B cell (primary cell): ENCODE measurements around the gene BCO1. TPM values are rescaled to one million over a fixed set of nuclear protein-coding genes. Genes with fewer than 3 reads are reported as not detected.

ENCODE experiments used
- ATAC-seq: fragments of 200-7000 bp; cut with Tn5 transposase; one replicate; pipeline ENCODE4 v1.10.0; 2021; ENCODE audit warnings: low read depth, mild to moderate bottlenecking, moderate number of reproducible peaks, moderate library complexity
- CTCF ChIA-PET: fragments of 350-600 bp; sonication (Branson Sonifier 250); formaldehyde crosslinking; loops from one replicate; lab custom pipeline; 2021; ENCODE audit warnings: antibody characterized with exemption, inconsistent platforms; lab: Charles Lee
- POLR2A ChIA-PET: fragments of 350-600 bp; sonication (Branson Sonifier 250); formaldehyde crosslinking; loops from one replicate; lab custom pipeline; 2021; ENCODE audit warnings: antibody characterized with exemption; lab: Charles Lee
- DNase-seq: peaks from one replicate; pipeline ENCODE4 v3.0.0; 2013
- H2AFZ ChIP-seq: 2 replicates; pipeline ENCODE4 v1.6.1; 2012; ENCODE audit warnings: mild to moderate bottlenecking, low read depth, low read length; ENCODE audit not compliant: insufficient read depth, poor library complexity, severe bottlenecking
- H3K27ac ChIP-seq, 2 donors: 1 replicate in 1 of 2; 2 replicates in 1 of 2; pipeline ENCODE4 v1.5.1; 2012 to 2013; ENCODE audit warnings: low read length in 2 of 2, mild to moderate bottlenecking in 2 of 2, moderate library complexity in 1 of 2
- H3K27me3 ChIP-seq, 4 experiments: fragments of 200-600 bp in 1 of 4; sonication (generic) in 1 of 4; replicated peaks in 1 of 4; 1 replicate in 2 of 4; 2 replicates in 2 of 4; pipeline versions ENCODE4 v1.6.1 to v1.7.0; 2013 to 2016; ENCODE audit warnings: low read length in 3 of 4, mild to moderate bottlenecking in 2 of 4, mixed read lengths in 1 of 4, moderate library complexity in 1 of 4; ENCODE audit not compliant: insufficient read depth in 4 of 4, control insufficient read depth in 3 of 4; ENCODE audit errors: control extremely low read depth in 1 of 4
- H3K36me3 ChIP-seq, 2 experiments: replicated peaks in 1 of 2; 1 replicate in 1 of 2; 2 replicates in 1 of 2; pipeline versions ENCODE4 v1.6.1 to v1.7.1; 2013; ENCODE audit warnings: low read length in 1 of 2; ENCODE audit not compliant: insufficient read depth in 2 of 2, control insufficient read depth in 1 of 2; ENCODE audit errors: control extremely low read depth in 1 of 2, extremely low read depth in 1 of 2
- H3K4me1 ChIP-seq, 2 donors: fragments of 200-600 bp in 1 of 2; sonication (generic) in 1 of 2; 1 replicate in 1 of 2; 2 replicates in 1 of 2; pipeline versions ENCODE4 v1.5.1 to v1.6.1; 2013 to 2017; ENCODE audit warnings: low read length in 2 of 2; ENCODE audit not compliant: control insufficient read depth in 2 of 2, insufficient read depth in 2 of 2
- H3K4me2 ChIP-seq: replicated peaks from 2 replicates; pipeline ENCODE3; 2012; ENCODE audit warnings: mild to moderate bottlenecking, low read depth, low read length; ENCODE audit not compliant: poor library complexity, severe bottlenecking
- H3K4me3 ChIP-seq, 5 experiments: fragments of 200-600 bp in 1 of 5; sonication (generic) in 1 of 5; 1 replicate in 3 of 5; 2 replicates in 2 of 5; pipeline versions ENCODE4 v1.5.1 to v1.7.0; 2011 to 2016; ENCODE audit warnings: low read length in 4 of 5, mild to moderate bottlenecking in 4 of 5, low read depth in 2 of 5, control low read depth in 1 of 5, moderate library complexity in 1 of 5; ENCODE audit not compliant: insufficient read depth in 1 of 5; ENCODE audit errors: control extremely low read depth in 1 of 5, extremely low read depth in 1 of 5
- H3K79me2 ChIP-seq: fragments of 200-600 bp; sonication (generic); one replicate; pipeline ENCODE4 v1.6.0; 2016; ENCODE audit warnings: low read length; ENCODE audit not compliant: control insufficient read depth, insufficient read depth
- H3K9ac ChIP-seq: fragments of 200-600 bp; sonication (generic); 2 replicates; pipeline ENCODE4 v1.6.1; 2017; ENCODE audit warnings: mild to moderate bottlenecking, low read length, moderate library complexity
- H3K9me3 ChIP-seq, 3 donors: one replicate each; pipeline versions ENCODE4 v1.6.1 to v1.7.1; 2013; ENCODE audit warnings: low read length in 2 of 3; ENCODE audit not compliant: control insufficient read depth in 2 of 3, insufficient read depth in 1 of 3; ENCODE audit errors: control extremely low read depth in 1 of 3
- H4K20me1 ChIP-seq: 2 replicates; pipeline ENCODE4 v1.6.0; 2012; ENCODE audit warnings: mild to moderate bottlenecking, low read length; ENCODE audit not compliant: insufficient read depth, control insufficient read depth, poor library complexity, severe bottlenecking
- H3K27ac Mint-ChIP-seq: one replicate; pipeline ENCODE4 v1.8.0; 2021; ENCODE audit warnings: mixed read lengths
- H3K27me3 Mint-ChIP-seq: one replicate; pipeline ENCODE4 v1.8.0; 2021; ENCODE audit warnings: mixed read lengths
- H3K4me1 Mint-ChIP-seq: one replicate; pipeline ENCODE4 v1.8.0; 2021; ENCODE audit warnings: mixed read lengths
- H3K4me3 Mint-ChIP-seq: one replicate; pipeline ENCODE4 v1.8.0; 2021; ENCODE audit warnings: mixed read lengths
- H3K9me3 Mint-ChIP-seq: one replicate; pipeline ENCODE4 v1.8.0; 2022; ENCODE audit warnings: mixed read lengths; ENCODE audit not compliant: insufficient read depth
- EZH2 ChIP-seq: IDR thresholded peaks from 2 replicates; pipeline ENCODE4 v1.6.1; 2012; ENCODE audit warnings: borderline replicate concordance, low read depth, mild to moderate bottlenecking, moderate library complexity, low read length; ENCODE audit not compliant: insufficient read depth, poor library complexity, severe bottlenecking
- WGBS: methylation state at CpG from one replicate; pipeline ENCODE4 v1.1.5; 2013; ENCODE audit warnings: missing lambda C conversion rate; ENCODE audit not compliant: insufficient coverage; 5-methylcytosine and 5-hydroxymethylcytosine counted together
- intact Hi-C: fragments of 100-400 bp; cut with micrococcal nuclease; formaldehyde crosslinking; loops from one replicate; pipeline ENCODE4 v1.10.0; 2022
- polyA plus RNA-seq: library from polyadenylated mRNA; depleted of rRNA; stranded (reverse); fragments of >200 nt; gene quantifications from 2 replicates; pipeline ENCODE4 v1.2.3, GENCODE V29; 2012
- total RNA-seq, 2 donors: library from RNA; stranded (reverse); fragments of 120-200 nt in 1 of 2; gene quantifications; 1 replicate in 1 of 2; 2 replicates in 1 of 2; pipeline versions ENCODE4 v1.2.3 to v1.2.4, GENCODE V29; 2013 to 2022
- TF ChIP-seq, protein P1 (sequence below): fragments of 200-600 bp; IDR thresholded peaks from one replicate; pipeline ENCODE4 v1.8.0; 2022; ENCODE audit warnings: antibody characterized with exemption, mild to moderate bottlenecking

BCO1 gene
- total and polyA plus RNA-seq, 2 donors (not counting 1 experiment from before 2014, with no cell fraction given) = not detected

DNA sequence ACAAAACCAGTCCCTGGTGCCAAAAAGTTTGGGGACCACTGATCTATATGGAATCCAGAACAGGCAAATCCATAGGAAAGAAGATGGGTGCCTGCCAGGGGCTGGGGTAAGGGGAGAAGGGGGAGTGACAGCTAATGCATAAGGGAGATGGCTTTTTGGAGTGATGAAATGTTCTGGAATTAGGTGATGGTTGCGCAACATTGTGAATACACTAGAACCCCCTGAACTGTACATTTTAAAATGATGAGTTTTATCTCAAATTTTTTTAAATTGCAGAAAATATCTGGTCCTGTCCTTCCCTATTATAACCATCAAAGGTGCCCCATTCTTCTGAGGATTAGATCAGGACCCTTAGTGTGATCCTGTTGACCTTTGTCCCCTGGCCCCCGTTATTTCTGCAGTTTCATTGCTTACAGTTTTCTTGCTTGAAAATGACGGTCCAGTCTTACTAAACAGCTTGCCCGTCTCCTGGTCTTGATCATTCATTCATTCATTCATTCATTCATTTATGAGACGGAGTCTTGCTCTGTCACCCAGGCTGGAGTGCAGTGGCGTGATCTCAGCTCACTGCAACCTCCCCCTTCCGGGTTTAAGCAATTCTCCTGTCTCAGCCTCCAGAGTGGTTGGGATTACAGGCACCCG lies 4.6 kb downstream of the BCO1 start:
- POLR2A ChIA-PET = no interaction called here
- intact Hi-C loops = no loop called here
- Histone ChIP-seq H3K4me3 (no peak overlapping the region), H2AFZ (no peak overlapping the region), H4K20me1 (no peaks in the 10 kb centered on the region), H3K4me1 (no peaks in the 10 kb centered on the region), H3K4me2 (no peak overlapping the region), H3K36me3 (no peaks in the 10 kb centered on the region), H3K79me2 (no peaks in the 10 kb centered on the region), H3K9me3 (peaks cover 0 to 3% (median 0%) of the 10 kb centered on the region in 3 donors), H3K9ac (no peak overlapping the region), H3K27me3 (no peaks in the 10 kb centered on the region), H3K27ac (no peak overlapping the region)
- H3K4me3 Mint-ChIP-seq = no peak overlapping the region
- H3K4me1 Mint-ChIP-seq = peaks cover 5% of the 10 kb centered on the region
- TF ChIP-seq, protein P1, sequence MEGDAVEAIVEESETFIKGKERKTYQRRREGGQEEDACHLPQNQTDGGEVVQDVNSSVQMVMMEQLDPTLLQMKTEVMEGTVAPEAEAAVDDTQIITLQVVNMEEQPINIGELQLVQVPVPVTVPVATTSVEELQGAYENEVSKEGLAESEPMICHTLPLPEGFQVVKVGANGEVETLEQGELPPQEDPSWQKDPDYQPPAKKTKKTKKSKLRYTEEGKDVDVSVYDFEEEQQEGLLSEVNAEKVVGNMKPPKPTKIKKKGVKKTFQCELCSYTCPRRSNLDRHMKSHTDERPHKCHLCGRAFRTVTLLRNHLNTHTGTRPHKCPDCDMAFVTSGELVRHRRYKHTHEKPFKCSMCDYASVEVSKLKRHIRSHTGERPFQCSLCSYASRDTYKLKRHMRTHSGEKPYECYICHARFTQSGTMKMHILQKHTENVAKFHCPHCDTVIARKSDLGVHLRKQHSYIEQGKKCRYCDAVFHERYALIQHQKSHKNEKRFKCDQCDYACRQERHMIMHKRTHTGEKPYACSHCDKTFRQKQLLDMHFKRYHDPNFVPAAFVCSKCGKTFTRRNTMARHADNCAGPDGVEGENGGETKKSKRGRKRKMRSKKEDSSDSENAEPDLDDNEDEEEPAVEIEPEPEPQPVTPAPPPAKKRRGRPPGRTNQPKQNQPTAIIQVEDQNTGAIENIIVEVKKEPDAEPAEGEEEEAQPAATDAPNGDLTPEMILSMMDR = no peak
- TF ChIP-seq EZH2 = no peak
- CTCF ChIA-PET = interaction anchor here (0.6 kb wide), 1 partner anchor 118 kb away, joined by 3 read pairs; no protein-coding TSS in a partner anchor
- H3K9me3 Mint-ChIP-seq = no peaks in the 10 kb centered on the region
- H3K27ac Mint-ChIP-seq = no peak overlapping the region
- WGBS = 89% methylated on average over 7 of the region's 8 CpGs
- no peak for ATAC-seq
- H3K27me3 Mint-ChIP-seq = peaks cover 12% of the 10 kb centered on the region
- no peak for DNase-seq

DNA sequence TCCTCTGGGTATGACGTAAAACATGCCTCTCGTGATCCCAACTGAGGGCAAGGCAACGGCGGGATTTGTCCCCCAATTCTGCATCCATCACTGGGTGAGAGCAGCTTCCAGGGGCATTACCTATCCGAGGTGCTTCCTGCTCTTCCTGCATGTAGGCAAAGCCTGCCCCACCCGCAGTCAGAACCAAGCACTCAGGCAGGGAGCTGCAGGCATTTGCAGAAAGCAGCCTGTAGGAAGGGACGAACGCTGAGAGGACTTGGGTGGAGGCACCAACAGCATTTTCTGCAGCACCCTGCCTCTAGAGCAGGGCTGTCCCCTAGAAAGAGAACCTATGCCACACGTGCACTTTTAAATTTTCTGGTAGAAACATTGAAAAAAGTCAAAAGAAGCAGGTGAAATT lies 5.5 kb downstream of the BCO1 start:
- H3K36me3 ChIP-seq = no peaks in the 10 kb centered on the region
- WGBS = 80% methylated on average over 8 of the region's 9 CpGs
- no peak for DNase-seq
- ChIA-PET POLR2A (no interaction called here), CTCF (no interaction called here)
- Mint-ChIP-seq H3K27me3 (peaks cover 6% of the 10 kb centered on the region), H3K27ac (no peak overlapping the region), H3K9me3 (no peaks in the 10 kb centered on the region), H3K4me1 (no peaks in the 10 kb centered on the region), H3K4me3 (no peak overlapping the region)
- ATAC-seq = no peak
- intact Hi-C loops = no loop called here
- no peak overlapping the region for H2AFZ ChIP-seq
- H3K79me2 ChIP-seq = no peaks in the 10 kb centered on the region
- no peak overlapping the region for H3K4me2 ChIP-seq
- no peak overlapping the region for H3K4me3 ChIP-seq
- H3K27me3 ChIP-seq = no peaks in the 10 kb centered on the region
- no peaks in the 10 kb centered on the region for H4K20me1 ChIP-seq
- no peaks in the 10 kb centered on the region for H3K4me1 ChIP-seq
- no peak overlapping the region for H3K9ac ChIP-seq
- peaks cover 0 to 3% (median 0%) of the 10 kb centered on the region in 3 donors for H3K9me3 ChIP-seq
- no peak for TF ChIP-seq EZH2
- TF ChIP-seq, protein P1 = no peak
- H3K27ac ChIP-seq = no peak overlapping the region
